Neuronal stem cell (in vitro differentiated cells): ENCODE data around the gene NRM.
A peak's percentile ranks its signal among the peaks of the same experiment; 100 is the strongest.

ENCODE experiments used
- DNase-seq: peaks from one replicate; pipeline ENCODE4 v3.0.0-alpha.2; 2013; ENCODE audit warnings: low spot score
- H2AFZ ChIP-seq: one replicate; pipeline ENCODE4 v1.6.1; 2013; ENCODE audit warnings: mild to moderate bottlenecking, low read length, inconsistent platforms
- H2AK5ac ChIP-seq: 2 replicates; pipeline ENCODE4 v1.6.1; 2013; ENCODE audit warnings: low read depth, mild to moderate bottlenecking, inconsistent platforms, low read length, moderate library complexity, mixed read lengths
- H2BK120ac ChIP-seq: 2 replicates; pipeline ENCODE4 v1.6.1; 2013; ENCODE audit warnings: low read depth, mild to moderate bottlenecking, inconsistent platforms, low read length, moderate library complexity, mixed read lengths
- H2BK12ac ChIP-seq: one replicate; pipeline ENCODE4 v1.6.1; 2013; ENCODE audit warnings: low read length, inconsistent platforms
- H2BK15ac ChIP-seq: 2 replicates; pipeline ENCODE4 v1.6.1; 2013; ENCODE audit warnings: mild to moderate bottlenecking, low read length, inconsistent platforms, mixed read lengths
- H2BK5ac ChIP-seq: one replicate; pipeline ENCODE4 v1.6.1; 2013; ENCODE audit warnings: inconsistent platforms, mild to moderate bottlenecking, low read length, moderate library complexity
- H3K14ac ChIP-seq: one replicate; pipeline ENCODE4 v1.6.1; 2013; ENCODE audit warnings: low read length, inconsistent platforms
- H3K18ac ChIP-seq: 2 replicates; pipeline ENCODE4 v1.6.1; 2013; ENCODE audit warnings: low read length, inconsistent platforms
- H3K23ac ChIP-seq: 2 replicates; pipeline ENCODE4 v1.6.1; 2013; ENCODE audit warnings: low read depth, mild to moderate bottlenecking, mixed read lengths, low read length, inconsistent platforms; ENCODE audit not compliant: poor library complexity
- H3K27ac ChIP-seq: replicated peaks from 3 replicates; pipeline ENCODE4 v1.5.1; 2013; ENCODE audit warnings: low read length, inconsistent platforms
- H3K27me3 ChIP-seq, 3 experiments: 2 replicates each; pipeline ENCODE4 v1.6.1; 2013; ENCODE audit warnings: low read length in 3 of 3, mild to moderate bottlenecking in 2 of 3, inconsistent platforms in 1 of 3, low read depth in 1 of 3, mixed read lengths in 1 of 3, moderate library complexity in 1 of 3; ENCODE audit not compliant: control insufficient read depth in 3 of 3, insufficient read depth in 3 of 3
- H3K36me3 ChIP-seq, 2 donors: replicated peaks in 1 of 2; 2 replicates each; pipeline ENCODE4 v1.6.1; 2013; ENCODE audit warnings: low read length in 2 of 2; ENCODE audit not compliant: control insufficient read depth in 2 of 2, insufficient read depth in 2 of 2
- H3K4ac ChIP-seq: 2 replicates; pipeline ENCODE4 v1.6.1; 2013; ENCODE audit warnings: inconsistent platforms, mild to moderate bottlenecking, low read length, moderate library complexity
- H3K4me1 ChIP-seq, 2 donors: 1 replicate in 1 of 2; 2 replicates in 1 of 2; pipeline ENCODE4 v1.6.1; 2013; ENCODE audit warnings: low read length in 2 of 2, low read depth in 1 of 2; ENCODE audit not compliant: control insufficient read depth in 2 of 2, insufficient read depth in 1 of 2
- H3K4me2 ChIP-seq: one replicate; pipeline ENCODE4 v1.6.1; 2013; ENCODE audit warnings: mild to moderate bottlenecking, low read length, inconsistent platforms; ENCODE audit not compliant: insufficient read depth, poor library complexity, severe bottlenecking
- H3K4me3 ChIP-seq, 2 donors: 2 replicates each; pipeline ENCODE4 v1.5.1; 2013; ENCODE audit warnings: low read length in 2 of 2, mild to moderate bottlenecking in 2 of 2, inconsistent platforms in 1 of 2, moderate library complexity in 1 of 2
- H3K79me1 ChIP-seq: one replicate; pipeline ENCODE4 v1.6.1; 2013; ENCODE audit warnings: low read depth, mild to moderate bottlenecking, inconsistent platforms, low read length, moderate library complexity
- H3K9ac ChIP-seq: one replicate; pipeline ENCODE4 v1.6.1; 2013; ENCODE audit warnings: mild to moderate bottlenecking, low read depth, low read length, inconsistent platforms; ENCODE audit not compliant: poor library complexity
- H3K9me3 ChIP-seq, 2 donors: replicated peaks in 1 of 2; 2 replicates each; pipeline versions ENCODE3 to v1.6.1; 2013; ENCODE audit warnings: low read length in 2 of 2, mild to moderate bottlenecking in 2 of 2, inconsistent platforms in 1 of 2, low read depth in 1 of 2, mixed read lengths in 1 of 2, moderate library complexity in 1 of 2; ENCODE audit not compliant: control insufficient read depth in 2 of 2, insufficient read depth in 1 of 2
- H4K8ac ChIP-seq: one replicate; pipeline ENCODE4 v1.6.1; 2013; ENCODE audit warnings: low read depth, mild to moderate bottlenecking, inconsistent platforms, low read length, moderate library complexity
- H4K91ac ChIP-seq: one replicate; pipeline ENCODE4 v1.6.1; 2013; ENCODE audit warnings: low read length, low read depth, mild to moderate bottlenecking, inconsistent platforms; ENCODE audit not compliant: poor library complexity
- WGBS, 2 donors: extraction: QIAGEN DNeasy Blood & Tissue Kit; methylation state at CpG; one replicate each; pipeline ENCODE4 v1.1.7; 2013; ENCODE audit warnings: missing lambda C conversion rate in 2 of 2, mixed read lengths in 1 of 2; ENCODE audit not compliant: insufficient read length in 2 of 2, insufficient replicate concordance in 1 of 2; ENCODE audit errors: extremely low coverage in 2 of 2; 5-methylcytosine and 5-hydroxymethylcytosine counted together

The NRM gene

GRCh38 chr6:30703821-30704220 is 13.0 kb upstream of the NRM start:
- DNase-seq, result no peak
- H3K14ac ChIP-seq, result no peak overlapping the region
- no peak overlapping the region for H2AK5ac ChIP-seq
- H3K4me1 ChIP-seq, result no peaks in the 10 kb centered on the region
- no CpG with 5 or more reads among the region's 4 CpGs for WGBS, 2 donors
- no peak overlapping the region for H2AFZ ChIP-seq
- H3K9ac ChIP-seq, result no peak overlapping the region
- no peak overlapping the region for H3K4me2 ChIP-seq
- no peak overlapping the region for H2BK120ac ChIP-seq
- no peak overlapping the region for H3K4ac ChIP-seq
- no peak overlapping the region for H2BK12ac ChIP-seq
- no peak overlapping the region for H2BK5ac ChIP-seq
- H3K79me1 ChIP-seq, result no peaks in the 10 kb centered on the region
- H3K23ac ChIP-seq, result no peak overlapping the region
- H3K27ac ChIP-seq, result no peak overlapping the region
- no peak overlapping the region for H4K91ac ChIP-seq
- no peaks in the 10 kb centered on the region for H3K27me3 ChIP-seq
- peaks cover 0 to 3% of the 10 kb centered on the region in 2 donors for H3K9me3 ChIP-seq
- no peak overlapping the region for H4K8ac ChIP-seq
- H2BK15ac ChIP-seq, result no peak overlapping the region
- no peak overlapping the region for H3K18ac ChIP-seq
- H3K36me3 ChIP-seq, result peaks cover 49 to 89% of the 10 kb centered on the region in 2 donors
- H3K4me3 ChIP-seq, result no peak overlapping the region

GRCh38 chr6:30703011-30703410 is 12.2 kb upstream of the NRM start:
- no peak overlapping the region for H2BK15ac ChIP-seq
- H3K36me3 ChIP-seq, result peaks cover 47 to 86% of the 10 kb centered on the region in 2 donors
- no CpG with 5 or more reads among the region's 10 CpGs for WGBS, 2 donors
- peaks cover 0 to 3% of the 10 kb centered on the region in 2 donors for H3K9me3 ChIP-seq
- H2BK120ac ChIP-seq, result no peak overlapping the region
- H3K9ac ChIP-seq, result no peak overlapping the region
- no peak overlapping the region for H2BK5ac ChIP-seq
- no peak overlapping the region for H3K18ac ChIP-seq
- DNase-seq, result no peak
- H3K79me1 ChIP-seq, result no peaks in the 10 kb centered on the region
- H3K27me3 ChIP-seq, result no peaks in the 10 kb centered on the region
- no peak overlapping the region for H3K23ac ChIP-seq
- peak overlapping the region in 1 of 2 donors; percentile 29 for H3K4me3 ChIP-seq
- H3K4ac ChIP-seq, result no peak overlapping the region
- no peak overlapping the region for H2AK5ac ChIP-seq
- no peak overlapping the region for H3K27ac ChIP-seq
- no peak overlapping the region for H4K8ac ChIP-seq
- no peak overlapping the region for H2AFZ ChIP-seq
- no peak overlapping the region for H4K91ac ChIP-seq
- H3K14ac ChIP-seq, result no peak overlapping the region
- H3K4me2 ChIP-seq, result no peak overlapping the region
- no peaks in the 10 kb centered on the region for H3K4me1 ChIP-seq
- H2BK12ac ChIP-seq, result no peak overlapping the region

- Histone ChIP-seq H3K4me3 (no peak overlapping the region), H2AFZ (no peak overlapping the region), H3K23ac (no peak overlapping the region), H2BK5ac (no peak overlapping the region), H3K18ac (no peak overlapping the region), H3K36me3 (peaks cover 29 to 64% of the 10 kb centered on the region in 2 donors), H3K9ac (no peak overlapping the region), H2BK12ac (no peak overlapping the region), H2BK15ac (no peak overlapping the region), H4K8ac (no peak overlapping the region), H3K4me2 (no peak overlapping the region), H2AK5ac (no peak overlapping the region), H3K79me1 (no peaks in the 10 kb centered on the region), H4K91ac (no peak overlapping the region), H3K27ac (no peak overlapping the region), H3K14ac (no peak overlapping the region), H3K9me3 (peaks cover 0 to 3% of the 10 kb centered on the region in 2 donors), H3K4me1 (no peaks in the 10 kb centered on the region), H3K27me3 (no peaks in the 10 kb centered on the region), H2BK120ac (no peak overlapping the region), H3K4ac (no peak overlapping the region)
- no peak for DNase-seq
- WGBS, 2 donors, result no CpG with 5 or more reads among the region's 4 CpGs
Observed at GRCh38 chr6:30700340-30700739, 9.6 kb upstream of the NRM start.

GRCh38 chr6:30696432-30696831 is 5.6 kb upstream of the NRM start:
- Histone ChIP-seq H3K18ac (no peak overlapping the region), H3K79me1 (no peaks in the 10 kb centered on the region), H3K36me3 (peaks cover 2 to 26% of the 10 kb centered on the region in 2 donors), H3K4me1 (peaks cover 0 to 3% of the 10 kb centered on the region in 2 donors), H2BK120ac (no peak overlapping the region), H4K8ac (no peak overlapping the region), H2BK5ac (no peak overlapping the region), H2AK5ac (no peak overlapping the region), H3K4me2 (no peak overlapping the region), H2BK12ac (no peak overlapping the region), H3K4ac (no peak overlapping the region), H3K9ac (no peak overlapping the region), H3K14ac (no peak overlapping the region), H2BK15ac (no peak overlapping the region), H3K9me3 (no peaks in the 10 kb centered on the region), H3K4me3 (no peak overlapping the region), H2AFZ (no peak overlapping the region), H3K23ac (no peak overlapping the region), H3K27me3 (no peaks in the 10 kb centered on the region), H4K91ac (no peak overlapping the region), H3K27ac (no peak overlapping the region)
- no peak for DNase-seq
- WGBS, 2 donors, result no CpG with 5 or more reads among the region's 5 CpGs
